Nasal cavity respiratory epithelium epithelial cell of viscerocranial mucosa (primary cell): Measurements from ENCODE around the gene LRCH3. TPM values are rescaled to one million over a fixed set of nuclear protein-coding genes. Genes with fewer than 3 reads are reported as not detected.

Source experiments
- total RNA-seq: library from RNA; depleted of rRNA; stranded (reverse); fragments of >200 nt; gene quantifications from 2 replicates; pipeline ENCODE4 v1.2.3, GENCODE V29; 2014

LRCH3 gene
- 15.4 and 58.6 TPM in 2 replicates for total RNA-seq

DNA sequence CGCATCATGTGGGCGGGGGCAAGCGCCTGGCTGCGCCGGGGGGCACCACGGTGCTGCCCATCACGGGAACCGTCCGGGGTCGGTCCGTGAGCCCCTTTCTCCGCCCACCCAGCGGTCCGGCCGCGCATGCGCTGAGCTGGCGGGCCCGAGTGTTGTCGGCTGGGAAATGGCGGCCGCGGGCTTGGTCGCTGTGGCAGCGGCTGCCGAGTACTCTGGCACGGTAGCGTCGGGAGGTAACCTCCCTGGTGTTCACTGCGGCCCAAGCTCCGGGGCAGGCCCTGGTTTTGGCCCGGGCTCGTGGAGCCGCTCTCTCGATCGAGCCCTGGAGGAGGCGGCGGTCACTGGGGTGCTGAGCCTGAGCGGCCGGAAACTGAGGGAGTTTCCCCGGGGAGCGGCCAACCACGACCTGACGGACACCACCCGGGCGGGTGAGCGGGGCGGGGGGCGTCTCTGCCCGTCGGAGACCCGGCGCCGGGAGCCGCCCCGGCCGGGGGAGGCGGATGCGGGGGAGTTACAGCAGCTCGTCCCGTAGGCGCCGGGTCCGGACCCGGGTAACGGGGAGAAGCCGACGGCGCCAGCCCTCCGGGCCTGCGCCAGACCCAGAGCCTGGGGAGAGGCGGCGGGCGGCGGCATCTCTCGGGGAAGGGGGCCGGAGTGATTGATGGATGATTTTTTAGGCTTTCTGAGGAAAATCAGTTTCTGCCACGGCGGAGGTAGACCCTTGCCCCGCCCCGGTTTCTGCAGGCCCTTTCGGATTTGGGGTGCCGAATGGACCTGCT, at the start of gene LRCH3:
LRCH3 (plus strand) TSS at position 142 of the 779 bp plus-strand sequence; CDS start at position 167, 25 bp downstream.

GRCh38 chr3:197749601-197750395, 41.3 kb upstream of the LRCH3 start, which contains the start of gene FYTTD1:
FYTTD1 (plus strand) TSS chr3:197749883; CDS start chr3:197749972, 89 bp downstream.

Other genes starting within 250 kb of the LRCH3 start
- 13.4 and 15.0 TPM in 2 replicates for gene BDH1, start 235.3 kb upstream of the LRCH3 start, total RNA-seq
- 9.9 and 13.4 TPM in 2 replicates for gene RUBCN, start 54.4 kb upstream of the LRCH3 start, total RNA-seq
- gene FYTTD1, start 41.4 kb upstream of the LRCH3 start, total RNA-seq = 60.1 and 82.5 TPM in 2 replicates
- gene RPL35A, start 158.9 kb downstream of the LRCH3 start, total RNA-seq = 444 and 783 TPM in 2 replicates
- 3.4 and 9.0 TPM in 2 replicates for gene LMLN, start 169.0 kb downstream of the LRCH3 start, total RNA-seq